Endothelial cell of umbilical vein (primary cell): ENCODE data around the gene RAB3B. TPM values are rescaled to one million over a fixed set of nuclear protein-coding genes. Genes with fewer than 3 reads are reported as not detected.
"Not testable (repeated sequence)": the region's sequence is repeated elsewhere in the genome, so short reads cannot be mapped to it uniquely, and the experiment has no call there.

Source experiments
- BruUV-seq: library from RNA; stranded (reverse); fragments of 400-500 nt; replicated peaks from 2 replicates; lab custom pipeline; 2021; lab: Mats Ljungman, UMichigan
- CTCF ChIA-PET: fragments of 300-600, 350-600 bp; sonication (Branson Sonifier 250); formaldehyde crosslinking; loops from one replicate; lab custom pipeline; 2021; ENCODE audit warnings: antibody characterized with exemption, inconsistent platforms; lab: Charles Lee
- POLR2A ChIA-PET: fragments of 300-600, 350-600 bp; sonication (Branson Sonifier 250); formaldehyde crosslinking; loops from one replicate; lab custom pipeline; 2021; ENCODE audit warnings: antibody characterized with exemption, inconsistent platforms; lab: Charles Lee
- DNase-seq: peaks from one replicate; pipeline ENCODE4 v3.0.0-alpha.2; 2011; ENCODE audit warnings: low read depth, low spot score
- FAIRE-seq: peaks from 2 replicates; lab custom pipeline; 2011; peaks lifted over from hg19 to GRCh38; lab: Jason Lieb, UNC
- H2AFZ ChIP-seq: 2 replicates; pipeline ENCODE4 v1.6.0; 2012; ENCODE audit warnings: low read depth, low read length, control low read depth, inconsistent platforms
- H3K27ac ChIP-seq: 2 replicates; pipeline ENCODE4 v1.5.1; 2011; ENCODE audit warnings: low read depth, mild to moderate bottlenecking, control low read depth, low read length, moderate library complexity; ENCODE audit not compliant: insufficient read depth
- H3K27me3 ChIP-seq, 2 experiments: 2 replicates each; pipeline versions ENCODE4 v1.6.0 to v1.6.1; 2011; ENCODE audit warnings: low read length in 2 of 2, mixed read lengths in 1 of 2; ENCODE audit not compliant: control insufficient read depth in 2 of 2, insufficient read depth in 2 of 2
- H3K36me3 ChIP-seq, 2 experiments: 2 replicates in 1 of 2; 3 replicates in 1 of 2; pipeline ENCODE4 v1.5.1; 2011; ENCODE audit warnings: low read length in 2 of 2, mild to moderate bottlenecking in 1 of 2, moderate library complexity in 1 of 2; ENCODE audit not compliant: control insufficient read depth in 2 of 2, insufficient read depth in 2 of 2; ENCODE audit errors: extremely low read depth in 1 of 2
- H3K4me1 ChIP-seq: 3 replicates; pipeline ENCODE4 v1.5.1; 2011; ENCODE audit warnings: mild to moderate bottlenecking, low read length; ENCODE audit not compliant: control insufficient read depth, insufficient read depth; ENCODE audit errors: extremely low read depth
- H3K4me2 ChIP-seq: 2 replicates; pipeline ENCODE4 v1.6.1; 2011; ENCODE audit warnings: low read length, control low read depth, mixed read lengths; ENCODE audit not compliant: insufficient read depth
- H3K4me3 ChIP-seq, 3 experiments: fragments of 200-600 bp in 1 of 3; sonication (generic), shearing (Covaris generic) in 1 of 3; replicated peaks in 1 of 3; 2 replicates each; pipeline ENCODE4 v1.5.1; 2011 to 2016; ENCODE audit warnings: control low read depth in 3 of 3, low read length in 3 of 3, mild to moderate bottlenecking in 2 of 3, inconsistent platforms in 1 of 3, low read depth in 1 of 3, moderate library complexity in 1 of 3; ENCODE audit not compliant: insufficient read depth in 1 of 3
- H3K79me2 ChIP-seq: 2 replicates; pipeline ENCODE4 v1.6.0; 2012; ENCODE audit warnings: low read length, inconsistent platforms; ENCODE audit not compliant: control insufficient read depth, insufficient read depth
- H3K9ac ChIP-seq: replicated peaks from 2 replicates; pipeline ENCODE3; 2011; ENCODE audit warnings: low read length, control low read depth; ENCODE audit not compliant: insufficient read depth; ENCODE audit errors: extremely low read depth
- H3K9me1 ChIP-seq: replicated peaks from 3 replicates; pipeline ENCODE4 v1.6.0; 2011; ENCODE audit warnings: mild to moderate bottlenecking, low read length; ENCODE audit not compliant: control insufficient read depth, insufficient read depth; ENCODE audit errors: extremely low read depth
- H3K9me3 ChIP-seq: replicated peaks from 2 replicates; pipeline ENCODE4 v1.5.1; 2012; ENCODE audit warnings: low read length, inconsistent platforms; ENCODE audit not compliant: control insufficient read depth, insufficient read depth
- H4K20me1 ChIP-seq: replicated peaks from 2 replicates; pipeline ENCODE3; 2011; ENCODE audit warnings: mild to moderate bottlenecking, low read length; ENCODE audit not compliant: control insufficient read depth, insufficient read depth; ENCODE audit errors: extremely low read depth
- EZH2 ChIP-seq: IDR thresholded peaks from 2 replicates; pipeline ENCODE4 v1.6.1; 2012; ENCODE audit warnings: borderline replicate concordance, low read depth, mild to moderate bottlenecking, moderate library complexity, low read length, inconsistent platforms; ENCODE audit not compliant: severe bottlenecking
- FOS ChIP-seq: IDR thresholded peaks from 2 replicates; pipeline ENCODE4 v1.6.1; 2011; ENCODE audit warnings: mild to moderate bottlenecking, low read length, moderate library complexity, borderline replicate concordance; ENCODE audit not compliant: insufficient read depth
- GATA2 ChIP-seq: IDR thresholded peaks from 2 replicates; pipeline ENCODE4 v1.7.0; 2011; ENCODE audit warnings: low read depth, mild to moderate bottlenecking, moderate library complexity, mixed read lengths, low read length; ENCODE audit not compliant: insufficient read length, insufficient read depth
- JUN ChIP-seq: IDR thresholded peaks from 2 replicates; pipeline ENCODE4 v1.6.1; 2011; ENCODE audit warnings: borderline replicate concordance, low read depth; ENCODE audit not compliant: insufficient read length, insufficient read depth
- MYC ChIP-seq: IDR thresholded peaks from one replicate; pipeline ENCODE4 v1.6.1; 2011; ENCODE audit warnings: mild to moderate bottlenecking, low read depth, low read length
- POLR2A ChIP-seq: IDR thresholded peaks from 2 replicates; pipeline ENCODE4 v1.6.1; 2012; ENCODE audit warnings: low read depth, mild to moderate bottlenecking, control low read depth, low read length
- POLR2AphosphoS5 ChIP-seq: IDR thresholded peaks from 2 replicates; pipeline ENCODE4 v1.6.1; 2012; ENCODE audit warnings: low read depth, mild to moderate bottlenecking, control low read depth, low read length, moderate library complexity; ENCODE audit not compliant: insufficient read depth
- dilution Hi-C: fragments of 300-500 bp; cut with MboI; formaldehyde crosslinking; loops from one replicate; pipeline ENCODE4 v1.15.0; 2019; ENCODE audit warnings: low sequenced_read_pairs; ENCODE audit not compliant: extremely low pct_ligation_motif_present
- intact Hi-C: fragments of 100-400 bp; cut with micrococcal nuclease; formaldehyde crosslinking; loops from one replicate; pipeline ENCODE4 v1.10.0; 2022
- polyA plus RNA-seq, 4 experiments: library from polyadenylated mRNA; depleted of rRNA in 3 of 4; stranded (reverse) in 3 of 4; unstranded in 1 of 4; fragments of >200 nt; gene quantifications; 2 replicates each; pipeline versions ENCODE4 v1.2.1 to v1.2.3, GENCODE V29; 2011 to 2012; ENCODE audit warnings: missing spikeins in 1 of 4
- total RNA-seq: library from RNA; stranded (reverse); gene quantifications from 2 replicates; pipeline ENCODE4 v1.2.3, GENCODE V29; 2021
- TF ChIP-seq, protein P1 (sequence below), 2 donors: IDR thresholded peaks; 1 replicate in 1 of 2; 2 replicates in 1 of 2; pipeline ENCODE4 v1.5.1; 2011; ENCODE audit warnings: low read length in 2 of 2, mild to moderate bottlenecking in 2 of 2, moderate library complexity in 2 of 2, control low read depth in 1 of 2, inconsistent platforms in 1 of 2, low read depth in 1 of 2; ENCODE audit not compliant: insufficient read depth in 1 of 2; ENCODE audit errors: extremely low read depth in 1 of 2
- TF ChIP-seq, protein P2 (sequence below): IDR thresholded peaks from 2 replicates; pipeline ENCODE4 v1.6.1; 2011; ENCODE audit not compliant: insufficient read depth, insufficient read length

RAB3B gene
- total and polyA plus RNA-seq, 2 donors (not counting 3 experiments of a cell fraction or from before 2014, with no cell fraction given) = 4.1 to 10.4 TPM

GRCh38 chr1:52032124-52032784 is 41.8 kb upstream of the RAB3B start:
- peak overlapping the region; percentile 70 for H3K27ac ChIP-seq
- POLR2A ChIA-PET = interaction anchor here (1.5 kb wide), 1 partner anchor 23 kb away, joined by 4 read pairs; the partner anchor contains the start of gene TXNDC12
- BruUV-seq = TSS peak; percentile 58
- H3K4me3 ChIP-seq = peak overlapping the region; percentile 58 to 87 (median 79)
- no peaks in the 10 kb centered on the region for H4K20me1 ChIP-seq
- peak overlapping the region; percentile 90 for H3K4me2 ChIP-seq
- H3K9ac ChIP-seq = peak overlapping the region; percentile 89
- FAIRE-seq = no peak
- no peaks in the 10 kb centered on the region for H3K9me1 ChIP-seq
- H3K27me3 ChIP-seq = no peaks in the 10 kb centered on the region
- intact Hi-C loops = no loop called here
- peak overlapping the region; percentile 82 for H2AFZ ChIP-seq
- H3K36me3 ChIP-seq = no peaks in the 10 kb centered on the region
- peaks cover 26% of the 10 kb centered on the region for H3K79me2 ChIP-seq
- dilution Hi-C loops = no loop called here
- CTCF ChIA-PET = interaction anchor here (1.1 kb wide), 1 partner anchor 29 kb away, joined by 3 read pairs; no protein-coding TSS in a partner anchor
- no peak for TF ChIP-seq FOS
- TF ChIP-seq POLR2A = no peak
- no peak for TF ChIP-seq POLR2AphosphoS5
- TF ChIP-seq, protein P1, sequence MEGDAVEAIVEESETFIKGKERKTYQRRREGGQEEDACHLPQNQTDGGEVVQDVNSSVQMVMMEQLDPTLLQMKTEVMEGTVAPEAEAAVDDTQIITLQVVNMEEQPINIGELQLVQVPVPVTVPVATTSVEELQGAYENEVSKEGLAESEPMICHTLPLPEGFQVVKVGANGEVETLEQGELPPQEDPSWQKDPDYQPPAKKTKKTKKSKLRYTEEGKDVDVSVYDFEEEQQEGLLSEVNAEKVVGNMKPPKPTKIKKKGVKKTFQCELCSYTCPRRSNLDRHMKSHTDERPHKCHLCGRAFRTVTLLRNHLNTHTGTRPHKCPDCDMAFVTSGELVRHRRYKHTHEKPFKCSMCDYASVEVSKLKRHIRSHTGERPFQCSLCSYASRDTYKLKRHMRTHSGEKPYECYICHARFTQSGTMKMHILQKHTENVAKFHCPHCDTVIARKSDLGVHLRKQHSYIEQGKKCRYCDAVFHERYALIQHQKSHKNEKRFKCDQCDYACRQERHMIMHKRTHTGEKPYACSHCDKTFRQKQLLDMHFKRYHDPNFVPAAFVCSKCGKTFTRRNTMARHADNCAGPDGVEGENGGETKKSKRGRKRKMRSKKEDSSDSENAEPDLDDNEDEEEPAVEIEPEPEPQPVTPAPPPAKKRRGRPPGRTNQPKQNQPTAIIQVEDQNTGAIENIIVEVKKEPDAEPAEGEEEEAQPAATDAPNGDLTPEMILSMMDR (IDR thresholded peaks at IDR 0.05; ENCODE audit: extremely low read depth in 1 of 2, insufficient read depth in 1 of 2, low read depth in 1 of 2, low read length in 2 of 2) = no peak
- TF ChIP-seq GATA2 = no peak
- TF ChIP-seq JUN = no peak
- TF ChIP-seq, protein P2, sequence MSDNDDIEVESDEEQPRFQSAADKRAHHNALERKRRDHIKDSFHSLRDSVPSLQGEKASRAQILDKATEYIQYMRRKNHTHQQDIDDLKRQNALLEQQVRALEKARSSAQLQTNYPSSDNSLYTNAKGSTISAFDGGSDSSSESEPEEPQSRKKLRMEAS = no peak
- no peak for TF ChIP-seq EZH2
- TF ChIP-seq MYC = no peak
- no peaks in the 10 kb centered on the region for H3K9me3 ChIP-seq
- peaks cover 21% of the 10 kb centered on the region for H3K4me1 ChIP-seq
- no peak for DNase-seq

DNA sequence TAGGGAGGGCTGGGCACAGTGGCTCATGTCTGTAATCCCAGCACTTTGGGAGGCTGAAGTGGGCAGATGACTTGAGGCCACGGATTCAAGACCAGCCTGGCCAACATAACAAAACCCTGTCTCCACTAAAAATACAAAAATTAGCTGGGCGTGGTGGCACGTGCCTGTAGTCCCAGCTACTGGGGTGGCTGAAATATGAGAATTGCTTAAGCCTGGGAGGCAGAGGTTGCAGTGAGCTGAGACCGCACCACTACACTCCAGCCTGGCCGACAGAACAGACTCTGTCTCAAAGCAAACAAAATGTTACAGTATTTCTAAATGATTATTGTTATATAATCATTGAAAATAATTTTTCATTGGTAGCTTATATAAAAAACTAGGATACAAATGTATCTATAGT is 38.3 kb upstream of the RAB3B start:
- H3K9me3 ChIP-seq, H3K36me3 ChIP-seq, POLR2A ChIA-PET, dilution Hi-C loops, H3K27me3 ChIP-seq, CTCF ChIA-PET, H2AFZ ChIP-seq, BruUV-seq, DNase-seq, H3K9me1 ChIP-seq, intact Hi-C loops, H3K9ac ChIP-seq, FAIRE-seq, H3K27ac ChIP-seq, H3K4me2 ChIP-seq, H4K20me1 ChIP-seq, H3K4me3 ChIP-seq: not testable (repeated sequence)
- Histone ChIP-seq H3K79me2 (peaks cover 26% of the 10 kb centered on the region), H3K4me1 (peaks cover 18% of the 10 kb centered on the region)
